ENCODE results near the gene MCM10.
A peak's percentile ranks its signal among the peaks of the same experiment; 100 is the strongest.
"Not testable (repeated sequence)": the region's sequence is repeated elsewhere in the genome, so short reads cannot be mapped to it uniquely, and the experiment has no call there.

The MCM10 gene

GRCh38 chr10:13160934-13161856 lies at the start of gene MCM10:
TSS of gene MCM10 (plus strand) at chr10:13161558. CDS start at chr10:13164203, 2,645 bp downstream.
- peak; percentile 98 for DNase-seq (ENCODE audit: low spot score)

- no peak for DNase-seq (ENCODE audit: low spot score)
Measured at GRCh38 chr10:13113544-13113943, 47.8 kb upstream of the MCM10 start.

GRCh38 chr10:13115832-13116803 lies 45.2 kb upstream of the MCM10 start:
- no peak for DNase-seq (ENCODE audit: low spot score)

- no peak for DNase-seq (ENCODE audit: low spot score)
Measured at GRCh38 chr10:13117841-13118783, 43.2 kb upstream of the MCM10 start.

- DNase-seq (ENCODE audit: low spot score) = no peak
Measured at GRCh38 chr10:13118784-13119410, 42.5 kb upstream of the MCM10 start.

GRCh38 chr10:13120786-13121499 lies 40.4 kb upstream of the MCM10 start:
- no peak for DNase-seq (ENCODE audit: low spot score)

GRCh38 chr10:13121500-13121854 lies 39.9 kb upstream of the MCM10 start:
- DNase-seq (ENCODE audit: low spot score) = no peak

- no peak for DNase-seq (ENCODE audit: low spot score)
Measured at GRCh38 chr10:13136651-13137050, 24.7 kb upstream of the MCM10 start.

- no peak for DNase-seq (ENCODE audit: low spot score)
Measured at GRCh38 chr10:13139150-13139549, 22.2 kb upstream of the MCM10 start.

- no peak for DNase-seq (ENCODE audit: low spot score)
Measured at GRCh38 chr10:13139676-13140075, 21.7 kb upstream of the MCM10 start.

- DNase-seq (ENCODE audit: low spot score) = no peak
Measured at GRCh38 chr10:13140627-13141190, 20.6 kb upstream of the MCM10 start.

GRCh38 chr10:13143766-13144165 lies 17.6 kb upstream of the MCM10 start:
- DNase-seq (ENCODE audit: low spot score) = no peak

- DNase-seq (ENCODE audit: low spot score) = no peak
Measured at GRCh38 chr10:13144814-13145213, 16.5 kb upstream of the MCM10 start.

- DNase-seq (ENCODE audit: low spot score) = peak; percentile 61
Measured at GRCh38 chr10:13146379-13146778, 15.0 kb upstream of the MCM10 start.

- no peak for DNase-seq (ENCODE audit: low spot score)
Measured at GRCh38 chr10:13147161-13147560, 14.2 kb upstream of the MCM10 start.

- DNase-seq (ENCODE audit: low spot score) = no peak
Measured at GRCh38 chr10:13152296-13152695, 9.1 kb upstream of the MCM10 start.

- DNase-seq (ENCODE audit: low spot score) = not testable (repeated sequence)
Measured at GRCh38 chr10:13155860-13156259, 5.5 kb upstream of the MCM10 start.

- no peak for DNase-seq (ENCODE audit: low spot score)
Measured at GRCh38 chr10:13158401-13158800, 3.0 kb upstream of the MCM10 start.

GRCh38 chr10:13161857-13162271 lies 506 bp downstream of the MCM10 start:
- DNase-seq (ENCODE audit: low spot score) = no peak

- DNase-seq (ENCODE audit: low spot score) = no peak
Measured at GRCh38 chr10:13163859-13164258, 2.5 kb downstream of the MCM10 start.

Measured in hematopoietic multipotent progenitor cell treated with erythropoietin and hydrocortisone succinate and interleukin-3 and kit ligand, for 17 days (in vitro differentiated cells).